Duodenal mucosa (tissue), 2 donors: Measurements from ENCODE around the gene UBE2J2.
A peak's percentile ranks its signal among the peaks of the same experiment; 100 is the strongest.

Experiments used
- H3K27ac ChIP-seq: one replicate; pipeline ENCODE4 v1.7.0; 2013; ENCODE audit warnings: low read depth, low read length
- H3K27me3 ChIP-seq, 2 donors: one replicate each; pipeline ENCODE4 v1.7.0; 2013; ENCODE audit warnings: low read length in 2 of 2, control low read depth in 1 of 2; ENCODE audit not compliant: insufficient read depth in 2 of 2, control insufficient read depth in 1 of 2
- H3K36me3 ChIP-seq, 2 donors: one replicate each; pipeline ENCODE4 v1.7.0; 2013; ENCODE audit warnings: low read length in 2 of 2, control low read depth in 1 of 2; ENCODE audit not compliant: insufficient read depth in 2 of 2, control insufficient read depth in 1 of 2
- H3K4me1 ChIP-seq, 2 donors: one replicate each; pipeline ENCODE4 v1.7.0; 2013; ENCODE audit warnings: low read length in 2 of 2, control low read depth in 1 of 2; ENCODE audit not compliant: insufficient read depth in 2 of 2, control insufficient read depth in 1 of 2
- H3K4me3 ChIP-seq, 2 donors: one replicate each; pipeline ENCODE4 v1.7.0; 2013; ENCODE audit warnings: low read length in 2 of 2, low read depth in 1 of 2
- H3K9ac ChIP-seq, 2 donors: one replicate each; pipeline ENCODE4 v1.7.0; 2013; ENCODE audit warnings: low read length in 2 of 2, low read depth in 1 of 2
- H3K9me3 ChIP-seq, 2 donors: one replicate each; pipeline ENCODE4 v1.7.0; 2013; ENCODE audit warnings: low read length in 2 of 2, control low read depth in 1 of 2; ENCODE audit not compliant: control insufficient read depth in 1 of 2

The UBE2J2 gene

GRCh38 chr1:1286313-1287261, 12.9 kb upstream of the UBE2J2 start:
- Histone ChIP-seq H3K4me3 (no peak overlapping the region), H3K27ac (no peak overlapping the region), H3K27me3 (peaks cover 0 to 26% of the 10 kb centered on the region in 2 donors), H3K4me1 (peaks cover 23 to 25% of the 10 kb centered on the region in 2 donors), H3K9me3 (no peaks in the 10 kb centered on the region), H3K9ac (no peak overlapping the region), H3K36me3 (no peaks in the 10 kb centered on the region)

- Histone ChIP-seq H3K9me3 (no peaks in the 10 kb centered on the region), H3K9ac (no peak overlapping the region), H3K4me1 (peaks cover 22 to 26% of the 10 kb centered on the region in 2 donors), H3K4me3 (no peak overlapping the region), H3K27ac (no peak overlapping the region), H3K27me3 (peaks cover 0 to 26% of the 10 kb centered on the region in 2 donors), H3K36me3 (no peaks in the 10 kb centered on the region)
Observed at GRCh38 chr1:1285611-1286311, 12.1 kb upstream of the UBE2J2 start.

- Histone ChIP-seq H3K27ac (no peak overlapping the region), H3K9ac (no peak overlapping the region), H3K9me3 (no peaks in the 10 kb centered on the region), H3K4me1 (peaks cover 21% of the 10 kb centered on the region in 2 donors), H3K27me3 (peaks cover 0 to 26% of the 10 kb centered on the region in 2 donors), H3K36me3 (no peaks in the 10 kb centered on the region), H3K4me3 (no peak overlapping the region)
Observed at GRCh38 chr1:1285102-1285571, 11.5 kb upstream of the UBE2J2 start.

DNA sequence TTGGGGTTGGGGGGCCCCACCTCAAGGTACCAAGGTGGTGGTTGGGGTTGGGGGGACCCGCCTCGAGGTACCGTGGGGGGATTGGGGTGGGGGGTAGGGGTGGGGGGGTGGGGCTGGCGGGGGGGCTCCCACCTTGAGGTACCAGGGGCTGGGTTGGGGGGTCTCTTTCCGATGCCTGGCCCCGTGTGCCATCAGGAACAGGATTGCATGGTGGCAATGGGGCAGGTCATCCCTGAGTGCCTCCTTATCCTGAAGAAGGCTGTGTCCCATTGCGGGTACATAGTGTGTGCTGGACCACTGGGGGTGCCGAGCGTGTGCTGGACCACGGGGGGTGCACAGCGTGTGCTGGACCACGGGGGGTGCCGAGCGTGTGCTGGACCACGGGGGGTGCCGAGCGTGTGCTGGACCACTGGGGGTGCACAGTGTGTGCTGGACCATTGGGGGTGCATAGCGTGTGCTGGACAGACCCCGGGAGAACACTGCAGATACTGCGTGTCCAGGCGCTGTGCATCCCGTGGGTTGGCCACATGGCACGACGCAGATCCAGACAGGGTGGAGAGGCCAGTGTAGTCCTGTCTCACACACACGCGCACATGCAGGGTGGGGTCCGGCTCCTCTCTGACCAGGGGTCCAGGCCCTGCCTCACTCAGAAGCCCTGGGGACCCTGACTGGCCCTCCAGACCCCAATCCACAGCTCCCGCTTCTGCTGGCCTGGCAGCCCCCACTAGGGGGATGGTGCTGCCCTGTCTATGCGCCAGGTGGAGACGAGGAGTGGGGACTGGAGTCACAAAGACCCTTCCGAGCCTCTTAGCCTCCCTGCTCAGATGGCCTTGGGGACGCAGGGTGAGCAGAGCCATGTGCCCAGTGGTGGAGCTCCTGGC, 10.8 kb upstream of the UBE2J2 start:
- no peaks in the 10 kb centered on the region for H3K9me3 ChIP-seq
- no peak overlapping the region for H3K27ac ChIP-seq
- no peak overlapping the region for H3K9ac ChIP-seq
- H3K4me3 ChIP-seq: no peak overlapping the region
- H3K4me1 ChIP-seq: peaks cover 21% of the 10 kb centered on the region in 2 donors
- peaks cover 0 to 26% of the 10 kb centered on the region in 2 donors for H3K27me3 ChIP-seq
- no peaks in the 10 kb centered on the region for H3K36me3 ChIP-seq

- no peaks in the 10 kb centered on the region for H3K36me3 ChIP-seq
- no peak overlapping the region for H3K4me3 ChIP-seq
- H3K27ac ChIP-seq: no peak overlapping the region
- H3K4me1 ChIP-seq: peaks cover 22 to 25% of the 10 kb centered on the region in 2 donors
- H3K9me3 ChIP-seq: no peaks in the 10 kb centered on the region
- no peak overlapping the region for H3K9ac ChIP-seq
- H3K27me3 ChIP-seq: peaks cover 0 to 26% of the 10 kb centered on the region in 2 donors
Observed at GRCh38 chr1:1283821-1284220, 10.2 kb upstream of the UBE2J2 start.

DNA sequence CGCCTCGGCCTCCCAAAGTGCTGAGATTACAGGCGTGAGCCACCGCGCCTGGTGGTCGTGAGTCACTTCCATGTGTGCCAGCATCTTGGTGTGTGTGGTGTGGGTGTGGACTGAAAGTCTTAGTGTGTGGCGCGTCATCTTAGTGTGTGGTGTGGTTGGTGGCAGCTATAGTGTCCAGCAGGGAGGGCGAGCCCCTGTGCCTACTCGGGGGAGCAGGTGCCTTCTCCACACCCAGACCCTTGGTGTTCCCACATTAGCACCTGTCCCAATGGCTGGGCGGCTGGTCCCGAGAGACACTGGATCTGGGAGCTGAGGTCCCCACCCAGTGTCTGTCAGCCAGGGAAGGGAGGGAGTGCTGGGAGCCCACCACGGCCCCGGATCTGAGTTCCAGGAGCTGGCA, 9.3 kb upstream of the UBE2J2 start:
- no peak overlapping the region for H3K4me3 ChIP-seq
- H3K9ac ChIP-seq: no peak overlapping the region
- no peaks in the 10 kb centered on the region for H3K36me3 ChIP-seq
- peaks cover 25 to 26% of the 10 kb centered on the region in 2 donors for H3K4me1 ChIP-seq
- H3K27me3 ChIP-seq: peaks cover 0 to 26% of the 10 kb centered on the region in 2 donors
- no peak overlapping the region for H3K27ac ChIP-seq
- H3K9me3 ChIP-seq: no peaks in the 10 kb centered on the region

- Histone ChIP-seq H3K9me3 (no peaks in the 10 kb centered on the region), H3K36me3 (no peaks in the 10 kb centered on the region), H3K27me3 (peaks cover 0 to 16% of the 10 kb centered on the region in 2 donors), H3K4me1 (peaks cover 25 to 26% of the 10 kb centered on the region in 2 donors), H3K4me3 (peak overlapping the region; percentile 24 to 36), H3K27ac (peak overlapping the region; percentile 87), H3K9ac (peak overlapping the region; percentile 16 to 36)
Observed at GRCh38 chr1:1281533-1282321, 8.1 kb upstream of the UBE2J2 start.

DNA sequence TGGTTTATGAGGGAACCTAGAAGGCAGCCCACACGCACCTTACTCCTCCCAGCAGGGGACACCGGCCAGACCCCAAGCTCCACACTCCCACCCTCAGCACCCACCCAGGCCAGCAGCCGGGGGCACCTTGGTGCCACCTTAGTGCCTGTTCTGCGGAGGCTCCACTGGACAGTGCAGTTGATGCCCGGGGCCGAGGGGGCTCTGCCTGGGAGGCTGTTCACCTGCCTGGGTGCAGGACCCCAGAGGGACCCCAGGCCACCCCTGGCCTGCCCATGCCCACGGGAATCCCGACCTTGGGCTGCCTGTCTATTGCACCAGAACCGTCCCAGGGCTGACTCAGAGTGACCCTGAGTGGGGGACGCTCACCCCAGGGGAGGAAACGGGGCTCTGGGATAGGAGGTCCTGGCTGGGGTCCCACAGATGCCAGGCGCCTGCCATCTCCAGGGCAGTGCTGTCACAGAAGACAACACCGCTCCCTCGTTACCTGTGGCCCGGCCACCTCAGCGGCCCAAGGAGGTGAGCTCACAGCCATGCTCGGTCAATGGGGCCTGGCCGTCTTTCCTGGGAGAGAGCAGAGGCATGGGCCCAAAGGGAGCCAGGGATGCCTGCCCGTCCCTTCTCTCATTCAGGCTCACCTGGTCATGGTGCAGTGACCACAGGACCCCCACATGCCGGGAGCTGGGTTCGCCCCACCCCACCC, 7.3 kb upstream of the UBE2J2 start:
- H3K27ac ChIP-seq: no peak overlapping the region
- peak overlapping the region in 1 of 2 donors; percentile 36 for H3K9ac ChIP-seq
- peaks cover 0 to 9% of the 10 kb centered on the region in 2 donors for H3K27me3 ChIP-seq
- H3K4me1 ChIP-seq: peaks cover 25 to 26% of the 10 kb centered on the region in 2 donors
- no peaks in the 10 kb centered on the region for H3K36me3 ChIP-seq
- H3K4me3 ChIP-seq: peak overlapping the region; percentile 24 to 36
- no peaks in the 10 kb centered on the region for H3K9me3 ChIP-seq

DNA sequence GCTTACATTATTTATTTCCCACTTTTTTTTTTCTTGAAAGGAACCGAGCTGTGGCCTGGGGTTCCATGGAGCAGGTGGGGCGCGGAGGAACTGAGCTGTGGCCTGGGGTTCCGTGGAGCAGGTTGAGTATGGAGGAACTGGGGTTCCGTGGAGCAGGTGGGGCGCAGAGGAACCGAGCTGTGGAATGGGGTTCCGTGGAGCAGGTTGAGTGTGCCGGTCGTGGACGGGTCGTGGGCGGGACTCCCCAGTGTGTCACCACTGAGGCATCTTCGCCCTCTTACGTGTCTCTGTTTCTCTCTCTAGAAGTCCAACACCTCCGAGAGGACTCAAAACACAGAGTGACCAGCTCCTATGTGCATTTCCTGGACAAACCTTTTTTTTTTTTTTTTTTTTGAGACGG, 5.4 kb upstream of the UBE2J2 start:
- Histone ChIP-seq H3K27me3 (no peaks in the 10 kb centered on the region), H3K9ac (no peak overlapping the region), H3K4me3 (no peak overlapping the region), H3K9me3 (no peaks in the 10 kb centered on the region), H3K36me3 (no peaks in the 10 kb centered on the region), H3K4me1 (peaks cover 24 to 30% of the 10 kb centered on the region in 2 donors), H3K27ac (no peak overlapping the region)
